ENCODE results near the gene TMEM164.
"Not testable (repeated sequence)": the region's sequence is repeated elsewhere in the genome, so short reads cannot be mapped to it uniquely, and the experiment has no call there.

Gene TMEM164

DNA sequence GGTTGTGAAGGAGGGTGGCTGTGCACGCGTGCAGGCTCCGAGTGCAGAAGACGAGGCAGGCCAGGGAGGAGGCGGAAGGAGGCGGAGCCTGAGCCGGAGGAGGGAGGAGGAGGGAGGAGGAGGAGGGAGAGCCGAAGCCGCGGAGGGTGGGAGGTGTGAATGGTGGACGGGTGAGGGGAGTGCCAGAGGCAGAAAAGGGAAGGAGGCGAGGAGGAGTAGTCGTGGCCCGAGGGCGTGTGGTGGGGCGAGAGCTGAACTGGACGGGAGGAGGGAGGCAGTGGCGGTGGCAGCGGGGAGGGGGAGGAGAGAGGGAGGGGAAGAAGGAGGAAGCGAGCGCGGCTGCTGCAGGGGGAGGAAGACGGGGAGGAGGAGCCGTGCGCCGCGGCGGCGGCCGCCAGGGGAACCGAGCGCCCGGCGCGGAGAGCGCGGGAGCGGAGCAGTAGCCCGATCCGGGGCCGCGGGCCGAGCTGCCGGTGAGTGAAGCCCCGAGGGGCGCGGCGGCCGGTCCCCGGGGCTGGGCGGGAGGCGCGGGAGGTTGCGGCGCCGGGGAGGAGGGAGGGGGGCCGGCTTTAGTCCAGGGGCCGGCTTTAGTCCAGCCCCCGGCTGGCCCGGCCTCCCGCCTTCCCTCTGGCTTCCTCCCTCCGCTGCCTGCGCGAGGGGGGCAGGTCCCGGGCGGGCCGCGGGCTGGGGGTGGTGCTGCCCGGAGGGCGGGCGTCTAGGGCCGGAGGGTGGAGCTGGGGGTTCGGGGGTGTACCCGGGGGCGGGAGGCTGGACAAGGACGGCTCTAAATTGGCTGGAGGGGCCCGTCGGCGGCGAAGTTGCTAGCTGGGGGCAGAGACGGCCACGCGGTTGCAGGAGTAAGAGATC lies at the start of gene TMEM164:
TMEM164 (plus strand) TSS at position 815 of the 867 bp plus-strand sequence. CDS start 661 bp downstream, outside the sequence.
- DNase-seq: peak; percentile 51

DNA sequence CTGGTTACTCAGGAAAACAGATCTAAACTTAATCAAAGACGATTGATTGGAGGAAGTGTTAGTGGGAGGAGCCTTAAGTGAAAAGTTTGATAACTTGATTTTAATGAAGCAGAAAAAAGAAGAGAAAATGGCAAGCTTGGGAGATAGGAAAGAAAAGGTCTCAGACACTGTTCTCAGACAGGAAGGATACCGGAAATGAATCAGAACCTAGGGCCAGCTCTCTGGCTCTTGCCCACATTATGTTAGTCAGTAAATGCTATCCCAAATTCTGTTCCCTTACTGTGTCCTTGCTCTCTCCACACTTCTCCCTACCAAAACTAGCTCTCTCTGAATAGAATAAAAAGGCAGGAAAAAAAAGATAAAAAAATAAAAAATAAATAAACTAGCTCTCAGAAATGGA lies 48.6 kb upstream of the TMEM164 start:
- no peak for DNase-seq

DNA sequence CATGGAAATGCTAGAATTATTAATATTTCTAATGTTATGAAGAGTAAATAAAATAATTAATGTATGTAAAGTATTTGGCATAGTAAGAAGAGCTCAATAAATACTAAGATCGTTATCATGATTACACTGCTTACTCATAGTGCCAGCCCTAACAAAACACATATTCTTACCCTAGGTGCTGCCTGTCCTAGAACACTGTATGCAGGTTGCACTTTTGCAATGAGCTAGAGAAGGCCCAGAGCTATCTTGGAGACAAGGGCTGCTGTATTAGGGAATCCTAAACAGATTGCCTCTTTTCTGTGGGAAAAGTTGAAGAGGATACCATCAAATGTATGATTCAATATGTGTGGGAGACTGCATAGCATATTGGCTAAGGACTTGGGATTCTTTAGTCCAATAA lies 48.0 kb upstream of the TMEM164 start:
- no peak for DNase-seq

DNA sequence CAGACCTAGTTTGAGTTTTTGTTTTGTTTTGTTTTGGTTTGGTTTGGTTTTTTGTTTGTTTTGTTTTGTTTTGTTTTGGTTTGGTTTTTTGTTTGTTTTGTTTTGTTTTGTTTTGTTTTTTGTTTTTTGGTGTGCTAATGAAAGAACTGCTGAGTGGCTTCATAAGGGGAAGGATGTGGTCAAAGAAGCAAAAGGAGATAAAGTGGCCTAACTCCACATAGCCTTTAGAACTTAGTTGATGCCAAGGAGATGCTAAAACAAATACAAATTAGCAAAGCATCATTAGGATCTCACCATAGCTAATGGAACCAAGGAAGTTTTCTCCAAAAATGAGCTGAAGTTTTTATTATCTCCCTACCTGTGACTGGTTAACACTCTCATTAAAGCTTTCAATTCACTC lies 44.6 kb upstream of the TMEM164 start:
- no peak for DNase-seq

DNA sequence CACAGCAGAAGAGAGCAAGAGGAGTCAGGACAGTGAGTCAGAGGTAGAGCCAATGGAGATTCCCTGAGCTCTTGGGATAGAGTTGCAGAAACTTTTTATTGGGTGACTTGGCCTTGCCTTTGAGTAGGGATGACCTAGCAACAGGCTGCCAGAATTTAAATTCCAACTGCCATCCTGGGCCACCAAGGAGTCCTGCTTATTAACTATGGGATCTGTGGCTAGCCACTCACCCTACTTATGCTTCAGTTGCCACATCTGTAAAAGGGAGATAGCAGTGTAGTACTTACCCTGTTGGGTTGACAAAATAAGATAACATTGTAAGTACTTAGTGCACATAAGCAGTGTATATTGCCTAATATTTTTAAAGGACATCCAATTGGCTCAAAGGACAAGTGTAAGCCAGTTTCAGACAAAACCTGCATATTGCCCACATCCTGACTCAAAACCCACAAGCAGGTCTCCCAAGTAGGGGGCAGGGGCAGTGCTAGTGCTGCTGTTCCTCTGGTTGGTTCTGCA lies 43.5 kb upstream of the TMEM164 start:
- DNase-seq: no peak

DNA sequence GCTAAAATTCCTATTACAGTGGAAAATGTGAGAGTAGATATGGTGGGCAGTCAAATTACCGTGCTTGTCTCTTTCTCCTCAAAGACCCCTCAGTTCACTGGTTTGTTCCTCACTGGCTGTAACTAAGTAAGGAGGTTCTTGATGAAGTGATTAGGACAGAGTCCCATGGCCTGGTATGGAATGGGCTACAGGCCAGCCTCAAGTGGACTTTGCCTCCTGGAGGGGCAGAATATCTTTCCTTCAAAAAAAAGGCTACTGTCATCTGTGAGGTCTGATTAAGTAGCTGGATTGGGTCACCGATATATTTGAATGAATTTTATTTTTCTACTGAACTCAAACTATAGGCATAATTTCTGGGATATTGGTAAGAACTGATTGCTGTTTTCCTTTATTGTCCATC lies 38.5 kb upstream of the TMEM164 start:
- DNase-seq: no peak

DNA sequence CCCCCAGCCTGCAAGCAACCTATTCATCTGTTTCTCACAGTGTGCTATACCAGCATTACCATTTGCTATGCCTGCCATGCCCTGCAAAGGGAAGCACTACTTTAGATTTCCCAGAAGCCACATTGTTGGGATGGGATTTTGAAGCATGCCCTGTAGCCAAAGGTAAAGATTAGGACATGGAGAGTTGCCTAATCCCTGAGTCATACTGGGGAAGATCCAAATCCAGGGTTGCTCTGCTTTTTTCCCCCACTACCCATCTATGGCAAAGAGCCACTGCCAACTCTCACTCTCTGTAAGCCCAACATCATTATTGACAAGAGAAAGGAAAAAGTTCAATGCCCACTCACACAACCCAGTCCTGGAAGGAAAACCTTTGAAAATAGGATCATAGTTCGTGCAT lies 36.7 kb upstream of the TMEM164 start:
- no peak for DNase-seq

DNA sequence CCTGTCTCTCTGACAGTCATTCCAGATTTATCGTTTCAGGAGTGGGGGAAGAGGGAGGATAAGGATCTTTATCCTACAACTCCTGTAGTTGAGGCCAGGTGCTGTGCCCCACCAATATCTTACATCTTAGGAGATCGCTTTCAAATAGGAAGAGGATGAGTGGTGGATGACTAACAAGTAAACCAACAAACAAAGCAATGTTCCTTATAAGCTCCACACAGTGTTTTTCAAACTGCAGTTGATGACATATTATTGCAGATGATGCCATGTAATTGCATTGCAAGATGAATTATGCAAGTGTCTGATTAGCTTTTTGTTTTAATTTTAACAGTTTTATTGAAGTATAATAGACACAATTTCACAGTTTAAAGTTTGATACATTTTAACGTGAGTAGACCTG lies 35.8 kb upstream of the TMEM164 start:
- DNase-seq: no peak

DNA sequence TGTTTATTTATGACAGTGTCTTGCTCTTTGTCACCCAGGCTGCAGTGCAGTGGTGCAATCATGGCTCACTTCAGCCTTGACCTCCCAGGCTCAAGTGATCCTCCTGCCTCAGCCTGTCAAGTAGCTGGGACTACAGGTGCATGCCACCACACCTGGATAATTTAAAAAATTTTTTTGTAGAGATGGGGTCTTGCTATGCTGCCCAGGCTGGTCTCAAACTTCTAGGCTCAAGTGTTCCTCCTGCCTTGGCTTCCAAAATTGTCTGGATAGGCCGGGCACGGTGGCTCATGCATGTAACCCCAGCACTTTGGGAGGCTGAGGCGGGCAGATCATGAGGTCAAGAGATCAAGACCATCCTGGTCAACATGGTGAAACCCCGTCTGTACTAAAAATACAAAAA lies 32.1 kb upstream of the TMEM164 start:
- not testable (repeated sequence) for DNase-seq

DNA sequence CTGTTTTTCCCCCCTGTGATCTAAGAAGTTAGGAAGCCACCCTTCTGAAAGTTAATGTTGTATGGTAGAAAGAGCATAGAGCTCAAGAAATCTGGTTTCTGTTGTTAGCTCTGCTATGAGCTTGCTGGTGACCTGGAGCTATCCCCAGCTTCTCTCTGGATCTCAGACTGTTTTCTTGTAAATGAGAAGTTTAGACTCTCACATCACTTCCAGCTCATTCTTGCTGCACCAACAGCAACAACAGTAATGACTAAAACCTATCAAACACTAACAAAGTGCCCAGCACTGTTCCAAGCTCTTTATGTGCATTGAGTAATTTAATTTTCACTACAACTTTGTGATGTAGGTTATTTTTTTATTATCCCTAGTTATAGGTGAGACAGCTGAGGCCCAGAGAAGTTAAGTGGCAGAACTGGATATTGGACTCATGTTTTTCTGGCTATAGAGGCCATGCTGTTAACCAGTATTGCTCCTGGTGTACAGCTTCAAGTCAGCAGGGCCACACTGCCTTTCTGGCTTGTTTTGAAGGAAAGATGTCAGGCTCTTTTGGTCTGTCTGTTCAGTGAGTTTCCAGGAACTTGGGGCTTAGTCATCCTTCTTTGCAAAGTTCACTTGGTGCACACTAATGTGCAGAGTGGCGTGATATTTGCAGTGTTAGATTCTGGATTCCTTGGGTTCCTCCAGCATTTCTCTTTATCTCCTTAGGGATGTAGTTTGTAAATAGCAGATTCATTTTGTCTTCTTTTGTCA lies 27.8 kb upstream of the TMEM164 start:
- no peak for DNase-seq

DNA sequence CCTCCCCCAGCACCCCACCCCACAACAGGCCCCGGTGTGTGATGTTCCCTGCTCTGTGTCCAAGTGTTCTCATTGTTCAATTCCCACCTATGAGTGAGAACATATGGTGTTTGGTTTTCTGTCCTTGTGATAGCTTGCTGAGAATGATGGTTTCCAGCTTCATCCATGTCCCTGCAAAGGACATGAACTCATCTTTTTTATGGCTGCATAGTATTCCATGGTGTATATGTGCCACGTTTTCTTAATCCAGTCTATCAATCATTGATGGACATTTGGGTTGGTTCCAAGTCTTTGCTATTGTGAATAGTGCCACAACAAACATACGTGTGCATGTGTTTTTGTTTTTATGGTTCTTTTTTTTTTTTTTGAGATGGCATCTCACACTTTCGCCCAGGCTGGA lies 17.7 kb upstream of the TMEM164 start:
- not testable (repeated sequence) for DNase-seq

DNA sequence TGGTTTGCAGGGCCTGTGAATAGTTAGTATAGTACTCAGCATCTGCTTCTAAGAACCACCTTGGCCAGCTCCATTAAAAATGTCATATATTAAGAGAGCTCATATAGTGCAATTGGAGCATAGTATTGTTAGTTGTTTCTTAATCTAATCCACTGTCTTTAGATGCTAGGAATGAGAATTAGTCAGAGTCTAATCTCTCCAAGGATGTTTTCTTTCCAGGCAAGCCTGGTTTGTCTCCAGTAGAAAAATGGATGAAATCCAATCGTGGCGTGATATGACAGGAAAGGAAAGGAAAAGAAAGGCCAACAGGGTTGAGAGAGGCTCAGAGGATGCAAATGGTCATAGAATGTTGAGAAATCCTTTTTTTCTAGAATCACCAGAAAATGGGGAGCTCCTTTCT lies 15.0 kb upstream of the TMEM164 start:
- no peak for DNase-seq

DNA sequence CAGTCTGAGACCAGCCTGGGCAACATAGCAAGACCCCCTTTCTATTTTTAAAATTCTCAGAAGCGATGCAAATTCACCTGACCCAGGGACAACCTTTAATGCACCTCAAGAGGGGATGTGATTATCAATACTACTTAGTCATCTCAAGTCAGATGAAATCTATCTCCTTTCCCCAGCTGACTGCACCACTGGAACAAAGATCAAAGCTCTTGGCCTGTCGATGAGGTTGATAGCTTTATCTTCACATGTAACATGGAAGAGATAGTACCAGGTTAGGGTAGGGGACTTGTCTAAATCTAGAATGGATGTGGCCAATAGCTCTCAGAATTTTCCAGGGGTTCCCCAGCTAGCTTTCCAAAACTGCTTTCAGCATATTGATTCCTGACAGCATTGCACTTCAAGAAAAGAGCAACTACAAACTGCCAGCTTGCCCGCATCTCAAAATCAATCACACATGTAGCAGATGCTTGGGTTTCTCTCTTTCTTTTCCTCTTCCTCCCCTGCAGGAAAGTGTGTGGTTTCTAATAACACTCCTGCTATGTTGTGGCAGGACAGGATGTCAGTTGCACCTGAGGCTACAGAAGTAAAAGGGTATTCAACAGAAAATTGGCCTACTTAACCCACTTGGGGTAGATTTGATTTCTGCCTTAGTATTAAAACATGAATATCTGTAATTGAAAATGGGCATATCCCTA lies 12.2 kb upstream of the TMEM164 start:
- no peak for DNase-seq

DNA sequence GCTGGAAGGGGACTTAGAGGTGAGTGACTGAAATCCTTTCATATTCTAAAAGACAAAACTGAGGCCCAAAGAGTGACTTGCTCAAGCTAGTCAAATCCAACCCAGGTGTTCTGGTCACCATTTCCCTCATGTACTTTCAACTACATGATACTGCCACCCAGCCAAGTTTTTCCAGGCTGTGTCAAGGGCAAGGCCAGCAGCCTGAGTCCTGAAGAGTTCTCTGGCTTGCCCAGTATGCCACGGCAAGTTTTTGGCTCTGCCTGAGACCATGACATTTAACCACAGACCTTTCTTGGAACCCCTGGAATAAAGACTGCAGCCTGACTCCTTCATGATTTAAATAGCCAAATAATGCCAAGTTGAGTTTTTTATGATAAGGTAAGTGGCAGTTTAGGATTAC lies 10.7 kb upstream of the TMEM164 start:
- DNase-seq: no peak

DNA sequence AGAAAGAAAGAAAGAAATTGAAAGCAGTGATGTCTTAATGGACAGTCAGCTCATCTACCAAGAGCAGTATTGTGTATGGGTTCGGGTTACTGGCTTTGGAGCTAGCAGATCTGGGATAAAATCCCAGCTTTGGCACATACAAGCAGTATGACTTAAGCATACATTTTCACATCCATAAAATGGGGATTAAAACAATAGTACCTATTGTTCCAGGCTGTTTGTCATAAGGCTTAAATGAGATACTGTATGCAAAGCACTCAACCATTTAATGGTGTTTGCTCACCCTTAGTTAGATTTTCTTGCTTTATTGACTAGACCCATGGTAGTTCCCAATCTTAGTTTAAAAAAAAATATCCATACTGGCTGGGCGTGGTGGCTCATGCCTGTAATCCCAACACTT lies 7.8 kb upstream of the TMEM164 start:
- DNase-seq: no peak

DNA sequence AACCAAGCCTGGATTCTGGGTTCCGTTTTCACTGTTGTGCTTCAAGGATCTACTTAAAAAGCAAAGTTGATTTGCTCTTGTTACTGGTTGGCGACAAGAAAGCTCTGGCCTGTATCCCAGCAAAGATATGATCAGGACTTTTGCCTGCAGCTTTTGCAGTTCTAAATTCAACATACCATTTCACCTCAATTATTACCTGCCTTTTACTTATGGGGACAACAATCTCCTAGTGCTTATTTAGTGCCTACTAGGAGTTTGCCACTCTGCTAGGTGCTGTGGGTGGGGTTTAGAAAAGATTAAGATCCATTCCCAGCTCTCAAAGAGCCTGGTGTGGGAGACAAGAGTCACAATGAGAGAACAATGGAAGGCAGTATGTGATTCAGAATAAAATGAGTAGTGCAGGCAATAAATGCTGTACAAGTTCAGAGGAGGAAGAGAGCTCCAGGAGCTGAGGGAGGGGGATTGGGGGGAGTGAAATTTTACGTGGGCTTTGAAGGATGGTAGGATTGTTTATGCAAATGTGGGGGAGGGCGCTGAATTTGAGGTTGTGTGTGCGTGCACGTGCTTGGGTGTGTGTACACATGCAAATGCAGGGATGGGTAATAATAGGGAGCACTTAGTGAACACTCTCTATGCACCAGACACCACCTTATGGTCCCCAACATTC lies 5.0 kb upstream of the TMEM164 start:
- no peak for DNase-seq

DNA sequence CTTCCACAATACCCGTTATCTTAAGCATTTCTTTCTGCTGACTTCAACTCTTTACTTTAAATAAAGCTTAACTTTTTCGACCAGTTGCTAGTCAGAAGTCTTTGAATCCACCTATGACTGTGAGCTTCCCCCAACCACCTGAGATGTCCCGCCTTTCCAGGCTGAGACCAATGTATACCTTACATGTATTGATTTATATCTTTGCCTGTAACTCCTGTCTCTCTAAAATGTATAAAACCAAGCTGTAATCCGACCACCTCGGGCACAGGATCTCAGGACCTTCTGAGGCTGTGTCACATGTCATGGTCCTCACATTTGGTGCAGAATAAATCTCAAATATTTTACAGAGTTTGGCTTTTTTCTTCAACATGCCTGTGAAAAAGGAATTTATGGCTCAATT lies 2.9 kb upstream of the TMEM164 start:
- DNase-seq: no peak

DNA sequence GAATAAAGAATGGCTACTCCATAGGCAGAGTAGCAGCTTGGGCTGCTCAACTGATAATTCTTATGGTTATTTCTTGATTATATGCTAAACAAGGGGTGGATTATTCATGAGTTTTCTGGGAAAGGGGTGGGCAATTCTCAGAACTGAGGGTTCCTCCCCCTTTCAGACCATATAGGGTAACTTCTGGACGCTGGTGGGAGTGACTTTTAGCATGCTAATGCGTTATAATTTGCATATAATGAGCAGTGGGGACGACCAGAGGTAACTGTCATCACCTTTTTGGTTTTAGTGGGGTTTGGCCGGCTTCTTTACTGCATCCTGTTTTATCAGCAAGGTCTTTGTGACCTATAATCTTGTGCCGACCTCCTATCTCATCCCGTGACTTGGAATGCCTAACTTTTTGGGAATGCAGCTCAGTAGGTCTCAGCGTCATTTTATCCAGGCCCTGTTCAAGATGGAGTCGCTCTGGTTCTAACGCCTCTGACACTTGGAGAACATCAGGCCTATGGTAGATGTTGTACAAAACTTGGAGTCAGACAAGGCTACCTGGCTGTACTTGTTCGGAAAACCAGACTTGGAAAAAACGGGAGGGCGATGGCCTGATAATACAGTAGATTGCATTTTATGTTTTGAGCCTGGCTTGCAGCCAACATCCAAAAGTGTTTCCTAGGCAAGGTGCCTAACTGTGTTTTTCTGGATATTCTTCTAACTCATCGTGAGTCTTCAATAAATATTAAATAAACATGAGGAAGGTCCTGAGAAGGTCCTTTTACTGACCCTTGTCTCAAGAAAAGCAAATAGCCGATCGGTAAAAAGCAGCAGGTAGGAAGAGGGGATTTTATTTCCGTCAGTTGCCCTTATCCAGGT lies 1.8 kb upstream of the TMEM164 start:
- no peak for DNase-seq

DNA sequence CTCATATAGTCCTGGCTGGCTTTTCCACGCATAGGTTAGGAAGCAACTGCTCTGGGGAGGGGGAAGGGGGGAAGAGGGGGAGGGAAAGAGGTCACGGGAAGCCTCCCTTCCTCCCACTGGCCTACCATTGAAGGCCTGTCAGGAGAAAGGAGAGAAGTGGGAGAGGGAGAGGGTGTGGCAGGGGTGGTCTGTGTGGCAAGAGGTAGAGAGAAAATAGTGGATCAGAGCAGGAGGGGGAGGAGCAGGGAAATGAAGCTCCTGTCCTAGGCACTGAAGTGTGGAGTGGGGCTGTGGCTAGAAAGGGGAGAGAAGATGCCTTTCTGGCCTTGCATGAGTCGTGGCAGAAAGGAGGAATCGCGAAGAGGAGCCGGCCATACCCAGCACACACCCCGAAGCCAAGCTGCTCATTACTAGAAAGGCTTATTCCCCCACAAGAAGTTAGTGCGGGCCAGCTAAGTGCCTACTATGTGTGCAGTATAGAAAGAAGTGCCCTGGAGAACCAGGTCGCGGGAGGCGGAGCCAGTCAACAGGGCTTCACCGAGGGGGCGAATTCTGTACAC lies 1.1 kb upstream of the TMEM164 start:
- DNase-seq: no peak

DNA sequence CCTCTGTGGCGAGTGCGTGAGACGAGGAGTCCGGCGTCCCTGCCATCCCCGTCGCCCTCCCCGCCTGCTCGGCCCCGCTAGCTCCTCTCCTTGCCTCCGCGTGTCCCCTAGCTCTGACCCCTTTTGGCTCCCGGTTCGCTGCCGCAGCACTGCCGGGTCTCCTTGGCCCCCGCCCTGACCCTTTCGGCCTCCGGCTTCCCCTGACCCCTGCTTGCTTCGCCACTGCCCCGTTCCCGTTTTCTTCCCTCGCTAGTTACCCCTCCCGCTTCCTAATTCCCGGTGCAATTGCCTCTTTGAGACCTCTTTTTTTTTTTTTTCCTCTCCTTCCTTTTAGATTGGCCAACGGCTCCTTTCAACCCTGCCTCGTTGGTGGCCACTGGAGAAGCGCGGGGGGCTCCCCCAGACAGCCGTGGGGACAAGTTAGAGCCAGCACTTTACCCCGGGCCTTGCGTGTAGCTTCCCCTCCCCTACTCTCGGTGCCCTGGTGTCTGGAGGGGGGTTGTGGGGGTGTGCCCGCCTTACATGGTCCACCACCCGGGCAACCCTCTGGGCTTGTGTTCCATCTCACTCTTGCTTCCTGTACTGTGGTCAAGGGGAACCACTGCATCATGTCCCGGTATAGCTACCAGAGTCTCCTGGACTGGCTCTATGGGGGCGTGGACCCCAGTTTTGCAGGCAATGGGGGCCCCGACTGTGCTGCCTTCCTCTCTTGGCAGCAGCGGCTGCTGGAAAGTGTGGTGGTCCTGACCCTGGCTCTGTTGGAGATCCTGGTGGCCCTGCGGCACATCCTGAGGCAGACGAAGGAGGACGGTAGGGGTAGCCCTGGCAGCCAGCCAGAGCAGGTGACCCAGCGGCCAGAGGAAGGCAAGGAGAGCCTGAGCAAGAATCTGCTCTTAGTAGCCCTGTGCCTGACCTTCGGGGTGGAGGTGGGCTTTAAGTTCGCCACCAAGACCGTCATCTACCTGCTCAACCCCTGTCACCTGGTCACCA lies 548 bp downstream of the TMEM164 start:
- DNase-seq: no peak
